Right atrium auricular region (tissue), 2 donors: ENCODE results near the gene GAB2. TPM values are rescaled to one million over a fixed set of nuclear protein-coding genes. Genes with fewer than 3 reads are reported as not detected.
A peak's percentile ranks its signal among the peaks of the same experiment; 100 is the strongest.

Source experiments
- DNase-seq: peaks from one replicate; pipeline ENCODE4 v3.0.0-alpha.2; 2019; ENCODE audit warnings: low spot score
- H3K27ac ChIP-seq, 2 donors: fragments of 200-600 bp; sonication (generic); 1 replicate in 1 of 2; 2 replicates in 1 of 2; pipeline ENCODE4 v1.5.1; 2016 to 2019
- H3K27me3 ChIP-seq, 2 donors: fragments of 200-600 bp; sonication (generic); one replicate each; pipeline versions ENCODE4 v1.5.1 to v1.6.0; 2017 to 2019
- H3K36me3 ChIP-seq: fragments of 200-600 bp; sonication (generic); one replicate; pipeline ENCODE4 v1.5.1; 2016
- H3K4me1 ChIP-seq, 2 donors: fragments of 200-600 bp; sonication (generic); one replicate each; pipeline versions ENCODE4 v1.5.1 to v1.6.0; 2017 to 2019
- H3K4me3 ChIP-seq, 2 donors: fragments of 200-600 bp; sonication (generic); 1 replicate in 1 of 2; 2 replicates in 1 of 2; pipeline ENCODE4 v1.5.1; 2017 to 2019; ENCODE audit warnings: mild to moderate bottlenecking in 1 of 2, moderate library complexity in 1 of 2
- H3K9me3 ChIP-seq, 2 donors: fragments of 200-600 bp; sonication (generic); one replicate each; pipeline ENCODE4 v1.5.1; 2019
- total RNA-seq, 2 donors: library from RNA; depleted of rRNA; stranded (reverse); fragments of >200 nt; gene quantifications; one replicate each; pipeline ENCODE4 v1.1.0, GENCODE V29; 2016
- TF ChIP-seq, protein P1 (sequence below), 2 donors: fragments of 200-600 bp; sonication (generic); IDR thresholded peaks; one replicate each; pipeline ENCODE4 v1.5.1; 2019; ENCODE audit warnings: antibody characterized with exemption in 2 of 2

GAB2 gene
- total RNA-seq, 2 donors from 2014 or later, result 22.0 to 33.7 TPM

DNA sequence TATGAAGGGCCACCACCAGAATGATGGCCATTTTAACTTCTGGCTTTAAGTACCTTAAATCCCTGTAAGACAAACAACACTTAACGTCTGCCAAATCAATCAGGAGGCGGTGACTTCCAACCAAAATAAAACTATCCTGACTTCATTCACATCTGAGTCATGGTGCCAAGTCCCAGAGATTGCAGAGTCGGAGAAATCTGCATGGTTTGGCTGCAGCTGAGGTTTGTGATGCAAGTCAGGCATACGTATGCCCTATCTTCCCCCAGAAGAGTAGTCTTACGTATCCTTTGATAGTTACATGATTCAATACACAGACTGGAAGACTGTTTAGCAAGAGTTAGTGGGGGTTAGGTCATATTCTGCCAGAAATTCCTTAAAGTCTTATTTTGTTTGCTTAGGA is 1.7 kb upstream of the GAB2 start:
- peak; percentile 94 for DNase-seq
- Histone ChIP-seq H3K9me3 (no peaks in the 10 kb centered on the region), H3K4me3 (no peak overlapping the region), H3K27ac (peak overlapping the region; percentile 94 to 99), H3K4me1 (peaks cover 0 to 35% of the 10 kb centered on the region in 2 donors), H3K27me3 (no peaks in the 10 kb centered on the region), H3K36me3 (no peaks in the 10 kb centered on the region)
- TF ChIP-seq, protein P1, sequence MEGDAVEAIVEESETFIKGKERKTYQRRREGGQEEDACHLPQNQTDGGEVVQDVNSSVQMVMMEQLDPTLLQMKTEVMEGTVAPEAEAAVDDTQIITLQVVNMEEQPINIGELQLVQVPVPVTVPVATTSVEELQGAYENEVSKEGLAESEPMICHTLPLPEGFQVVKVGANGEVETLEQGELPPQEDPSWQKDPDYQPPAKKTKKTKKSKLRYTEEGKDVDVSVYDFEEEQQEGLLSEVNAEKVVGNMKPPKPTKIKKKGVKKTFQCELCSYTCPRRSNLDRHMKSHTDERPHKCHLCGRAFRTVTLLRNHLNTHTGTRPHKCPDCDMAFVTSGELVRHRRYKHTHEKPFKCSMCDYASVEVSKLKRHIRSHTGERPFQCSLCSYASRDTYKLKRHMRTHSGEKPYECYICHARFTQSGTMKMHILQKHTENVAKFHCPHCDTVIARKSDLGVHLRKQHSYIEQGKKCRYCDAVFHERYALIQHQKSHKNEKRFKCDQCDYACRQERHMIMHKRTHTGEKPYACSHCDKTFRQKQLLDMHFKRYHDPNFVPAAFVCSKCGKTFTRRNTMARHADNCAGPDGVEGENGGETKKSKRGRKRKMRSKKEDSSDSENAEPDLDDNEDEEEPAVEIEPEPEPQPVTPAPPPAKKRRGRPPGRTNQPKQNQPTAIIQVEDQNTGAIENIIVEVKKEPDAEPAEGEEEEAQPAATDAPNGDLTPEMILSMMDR (IDR thresholded peaks at IDR 0.05), result no peak

DNA sequence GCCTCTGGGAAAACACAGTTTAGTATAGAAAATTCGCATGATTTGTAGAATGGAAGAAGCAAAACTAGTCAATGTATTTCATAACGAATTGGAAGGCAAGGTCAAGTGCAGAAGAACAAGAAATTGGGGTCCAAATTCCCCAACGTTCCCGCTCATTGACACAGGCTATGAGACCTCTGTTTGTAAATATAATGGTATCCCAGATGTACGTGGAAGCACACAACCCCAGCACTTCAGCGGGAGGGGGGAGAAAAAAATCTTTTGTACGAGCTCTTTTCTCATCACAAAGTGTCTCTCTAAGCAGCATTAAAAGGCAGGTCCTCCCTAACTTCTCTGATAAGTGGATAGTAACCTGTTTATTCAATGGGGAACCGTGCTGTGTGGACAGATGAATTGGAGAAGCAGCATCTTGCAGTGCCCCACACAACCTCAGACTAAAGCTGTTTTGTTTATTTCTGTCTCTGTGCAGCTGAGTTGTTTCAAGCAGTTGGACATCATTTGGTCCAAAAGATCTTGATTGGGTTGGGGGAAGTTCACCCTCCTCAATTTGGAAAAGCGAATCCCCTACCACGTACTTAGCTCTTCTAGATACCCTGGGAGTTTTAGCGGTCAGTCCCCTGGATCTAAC is 1.1 kb upstream of the GAB2 start:
- Histone ChIP-seq H3K4me1 (peaks cover 0 to 35% of the 10 kb centered on the region in 2 donors), H3K27ac (peak overlapping the region; percentile 94 to 99)
- TF ChIP-seq, protein P1 (IDR thresholded peaks at IDR 0.05), result no peak

DNA sequence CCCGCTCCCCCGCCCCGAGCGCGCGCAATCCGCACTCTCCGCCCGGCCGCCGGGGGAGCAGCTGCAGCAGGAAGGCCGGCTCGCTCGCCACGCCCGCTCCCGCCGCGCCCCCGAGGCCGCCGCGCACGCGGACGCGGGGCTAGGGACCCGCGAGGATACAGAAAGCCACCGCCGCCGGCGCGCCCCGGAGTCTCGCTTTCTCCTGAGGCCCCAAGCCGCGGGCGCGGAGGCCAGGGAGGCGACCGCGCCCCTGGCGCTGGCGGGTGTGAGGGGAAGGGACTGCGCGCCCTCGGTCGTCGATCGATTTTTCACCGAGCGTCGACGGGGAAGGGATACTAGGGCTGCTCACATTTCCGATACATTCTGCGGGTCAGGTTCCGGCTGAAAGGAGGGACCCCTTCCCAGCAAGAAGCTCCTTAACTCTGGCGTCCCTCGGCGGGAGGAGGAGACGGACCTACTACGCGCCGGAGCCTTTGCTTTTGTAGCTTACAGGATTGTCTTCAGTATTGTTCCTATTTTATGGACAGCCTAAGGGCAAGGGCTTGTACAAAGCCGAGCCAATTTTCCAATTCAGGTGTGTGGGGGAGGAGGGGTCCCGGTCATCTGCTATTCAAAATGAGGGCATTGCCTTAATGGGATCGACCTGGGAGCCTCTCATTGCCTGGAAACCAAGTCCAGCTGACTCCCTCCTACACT is 416 bp upstream of the GAB2 start:
- H3K4me3 ChIP-seq, result peak overlapping the region; percentile 81 to 83

More for the DNA sequence above, 1.1 kb upstream of the GAB2 start:
- peak overlapping the region; percentile 81 to 83 for H3K4me3 ChIP-seq
- no peak for DNase-seq
- no peaks in the 10 kb centered on the region for H3K36me3 ChIP-seq
- no peaks in the 10 kb centered on the region for H3K27me3 ChIP-seq
- H3K9me3 ChIP-seq, result no peaks in the 10 kb centered on the region

DNA sequence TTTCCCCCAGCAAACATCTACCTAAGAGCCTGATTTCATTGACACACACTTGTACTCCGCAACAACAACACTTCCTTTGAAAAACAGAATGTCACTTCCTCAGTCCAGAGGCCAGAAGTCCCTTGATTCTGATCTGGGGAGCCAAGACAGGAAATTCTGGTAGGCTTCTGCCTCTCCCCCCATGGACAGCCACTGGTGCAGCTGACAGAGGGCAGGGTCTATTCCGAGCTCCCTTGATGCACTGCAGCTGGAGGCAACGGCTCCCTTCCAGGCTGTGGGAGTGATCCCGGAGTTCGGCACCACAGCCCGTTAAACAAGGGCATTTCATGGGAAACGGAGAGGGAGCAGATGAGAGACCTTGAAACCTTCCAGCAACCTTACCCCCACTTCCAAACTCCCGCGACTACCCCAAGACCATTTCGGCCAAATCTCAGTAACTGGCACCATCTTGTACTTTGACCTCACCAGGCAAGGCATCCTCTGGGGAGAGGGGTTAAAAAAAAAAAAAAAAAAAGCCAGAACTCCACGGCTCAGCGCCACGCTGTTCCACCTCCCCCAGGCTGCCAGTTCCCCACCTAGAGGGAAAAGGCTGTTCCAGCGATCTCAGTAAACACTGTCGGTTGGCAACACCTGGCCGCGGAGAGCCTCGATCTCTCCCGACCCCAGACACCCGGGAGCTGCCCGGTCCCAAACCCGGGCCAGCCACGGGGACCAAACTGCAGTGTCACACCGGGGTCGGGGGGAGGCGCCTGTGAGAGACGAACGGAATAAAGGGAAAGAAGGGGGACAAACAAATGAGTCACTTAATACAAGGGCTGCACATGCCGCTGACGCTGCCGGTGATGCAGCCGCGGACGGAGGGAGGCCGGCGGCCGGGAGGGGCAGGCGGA is 1.1 kb downstream of the GAB2 start:
- Histone ChIP-seq H3K9me3 (no peaks in the 10 kb centered on the region), H3K4me1 (peaks cover 0 to 35% of the 10 kb centered on the region in 2 donors), H3K36me3 (no peaks in the 10 kb centered on the region), H3K27me3 (no peaks in the 10 kb centered on the region), H3K4me3 (peak overlapping the region; percentile 81 to 83), H3K27ac (peak overlapping the region; percentile 96 to 99)
- TF ChIP-seq, protein P1 (IDR thresholded peaks at IDR 0.05), result peak; percentile 31 to 42
- peak; percentile 95 for DNase-seq

More for the DNA sequence above, 416 bp upstream of the GAB2 start:
- H3K27me3 ChIP-seq, result no peaks in the 10 kb centered on the region
- H3K4me1 ChIP-seq, result peaks cover 0 to 35% of the 10 kb centered on the region in 2 donors
- H3K36me3 ChIP-seq, result no peaks in the 10 kb centered on the region
- peak; percentile 75 for DNase-seq
- H3K27ac ChIP-seq, result peak overlapping the region; percentile 94 to 99
- H3K9me3 ChIP-seq, result no peaks in the 10 kb centered on the region
- TF ChIP-seq, protein P1 (IDR thresholded peaks at IDR 0.05), result no peak

DNA sequence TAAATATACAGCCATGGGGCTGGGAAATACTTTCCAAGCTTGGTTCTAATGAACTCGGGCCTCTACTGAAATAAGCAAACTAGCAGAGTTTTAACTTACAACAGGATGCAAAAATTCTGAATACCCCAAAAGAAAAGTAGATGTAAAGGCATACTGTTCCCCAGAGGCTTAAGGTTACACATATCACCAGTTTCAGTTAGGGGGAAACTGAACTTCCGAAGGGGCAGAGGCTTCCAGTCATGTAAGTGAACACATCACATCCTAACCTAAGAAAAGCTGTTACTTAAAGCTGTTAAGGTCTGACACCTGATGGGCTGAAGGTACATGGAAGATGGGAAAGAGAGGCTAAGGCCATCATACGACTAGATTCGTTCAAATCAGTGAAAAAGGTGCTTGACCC is 2.3 kb downstream of the GAB2 start:
- Histone ChIP-seq H3K4me1 (peaks cover 0 to 27% of the 10 kb centered on the region in 2 donors), H3K4me3 (no peak overlapping the region), H3K27ac (peak overlapping the region; percentile 96 to 99), H3K27me3 (no peaks in the 10 kb centered on the region), H3K36me3 (no peaks in the 10 kb centered on the region), H3K9me3 (peaks cover 0 to 1% of the 10 kb centered on the region in 2 donors)
- no peak for DNase-seq
- TF ChIP-seq, protein P1 (IDR thresholded peaks at IDR 0.05), result no peak
